NCI-H82 (cell line): ENCODE data around the gene PDE6C.

ENCODE experiments used
- DNase-seq: peaks from one replicate; lab custom pipeline; 2025; lab: John Stamatoyannopoulos, UW

Gene PDE6C

DNA sequence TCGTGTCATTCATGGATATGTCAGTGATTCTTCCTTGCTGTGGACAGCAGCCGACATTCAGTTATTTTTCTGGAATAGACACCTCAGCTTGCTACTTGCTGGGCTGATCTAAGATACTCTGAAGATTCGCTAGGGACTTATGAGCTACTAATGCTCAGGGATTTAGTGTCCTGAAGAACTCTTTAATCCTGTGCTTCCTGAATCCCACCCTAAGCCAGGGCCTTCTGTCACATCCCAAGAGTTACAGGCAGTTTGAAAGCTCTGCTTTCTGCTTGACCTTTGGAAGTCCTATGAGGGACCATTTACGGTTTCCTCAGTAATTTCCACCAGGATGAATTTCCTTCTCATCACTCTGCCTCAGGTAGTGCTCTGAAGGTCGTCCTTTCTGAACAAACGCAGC is at the start of gene PDE6C:
Gene PDE6C (plus strand): TSS at position 227 of the 400 bp plus-strand sequence. CDS start 189 bp downstream, outside the sequence.
- peak; percentile 95 for DNase-seq

DNA sequence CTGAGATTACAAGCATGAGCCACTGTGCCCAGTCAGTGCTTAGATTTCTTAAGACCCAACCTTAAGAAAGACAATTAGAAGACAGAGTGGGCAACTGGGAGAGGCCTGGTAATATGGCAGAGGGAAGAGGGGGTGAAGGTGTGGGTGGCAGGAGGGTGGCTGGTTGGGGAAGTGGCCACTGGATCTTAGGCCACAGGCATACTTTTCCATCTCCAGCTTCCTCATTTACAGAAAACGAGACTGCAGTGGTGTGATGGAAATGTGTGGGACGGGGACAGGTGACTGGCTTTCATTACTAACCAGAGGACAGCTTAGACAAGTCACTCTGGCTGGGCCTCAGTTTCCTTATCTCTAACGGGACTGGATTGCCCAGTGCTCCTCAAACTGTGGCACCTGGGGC is 46.9 kb upstream of the PDE6C start:
- DNase-seq: no peak

DNA sequence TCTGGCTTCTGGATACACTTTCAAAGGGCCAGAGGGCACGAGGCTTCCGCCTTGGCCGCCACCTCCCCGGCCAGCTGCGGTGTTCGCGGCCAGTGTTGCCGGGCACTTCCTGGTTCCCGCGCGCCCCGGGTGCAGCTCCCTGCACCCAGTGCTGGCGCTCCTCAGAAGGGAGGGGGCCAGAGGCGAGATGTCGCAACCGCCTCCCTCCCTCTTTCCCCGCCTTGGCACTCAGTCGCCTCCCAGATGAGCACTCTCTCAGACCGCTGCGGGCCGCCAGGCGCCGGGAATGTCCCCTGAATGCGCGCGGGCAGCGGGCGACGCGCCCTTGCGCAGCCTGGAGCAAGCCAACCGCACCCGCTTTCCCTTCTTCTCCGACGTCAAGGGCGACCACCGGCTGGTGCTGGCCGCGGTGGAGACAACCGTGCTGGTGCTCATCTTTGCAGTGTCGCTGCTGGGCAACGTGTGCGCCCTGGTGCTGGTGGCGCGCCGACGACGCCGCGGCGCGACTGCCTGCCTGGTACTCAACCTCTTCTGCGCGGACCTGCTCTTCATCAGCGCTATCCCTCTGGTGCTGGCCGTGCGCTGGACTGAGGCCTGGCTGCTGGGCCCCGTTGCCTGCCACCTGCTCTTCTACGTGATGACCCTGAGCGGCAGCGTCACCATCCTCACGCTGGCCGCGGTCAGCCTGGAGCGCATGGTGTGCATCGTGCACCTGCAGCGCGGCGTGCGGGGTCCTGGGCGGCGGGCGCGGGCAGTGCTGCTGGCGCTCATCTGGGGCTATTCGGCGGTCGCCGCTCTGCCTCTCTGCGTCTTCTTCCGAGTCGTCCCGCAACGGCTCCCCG is 45.7 kb upstream of the PDE6C start, which contains the start of gene FFAR4:
Gene FFAR4 (plus strand): TSS at position 231 of the 842 bp plus-strand sequence. CDS start 56 bp downstream, at position 287.
- peak; percentile 4 for DNase-seq

GRCh38 chr10:93567277-93568104 is 44.8 kb upstream of the PDE6C start:
- DNase-seq: no peak

DNA sequence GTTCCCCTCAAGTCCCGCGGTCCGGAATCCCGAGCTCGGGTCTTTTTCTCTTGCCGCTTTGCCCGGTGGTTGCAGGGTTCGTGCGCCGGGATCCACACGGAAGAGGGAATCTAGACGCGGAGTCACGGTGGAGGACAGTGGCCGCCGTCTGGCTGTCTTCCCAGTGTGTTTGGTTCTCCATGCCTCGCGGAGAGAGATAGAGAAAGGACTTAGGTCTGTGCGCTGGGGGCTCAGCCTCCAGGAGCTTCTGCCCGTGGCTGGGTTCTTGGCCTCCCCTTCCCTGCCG is 44.3 kb upstream of the PDE6C start:
- no peak for DNase-seq

GRCh38 chr10:93570383-93570782 is 42.0 kb upstream of the PDE6C start:
- no peak for DNase-seq

DNA sequence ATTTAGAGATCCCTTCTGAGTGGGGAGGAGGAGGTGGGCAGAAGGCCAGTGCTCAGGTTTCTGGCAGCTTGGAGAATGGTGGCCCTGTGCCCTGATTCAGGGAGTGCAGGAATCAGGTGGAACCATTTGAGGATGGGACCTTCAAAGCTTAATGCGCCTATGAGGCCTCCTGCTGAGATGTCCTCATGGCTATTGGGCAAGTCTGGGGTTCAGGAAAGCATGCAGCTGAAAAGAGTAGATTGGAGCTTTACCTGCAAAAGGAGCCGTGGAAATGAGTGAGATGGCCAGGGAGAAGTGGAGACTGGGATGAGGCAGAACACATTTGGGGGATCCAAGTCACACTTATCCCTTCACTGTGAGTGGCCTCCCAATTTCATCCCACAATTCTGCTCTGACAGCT is 39.7 kb upstream of the PDE6C start:
- DNase-seq: no peak

GRCh38 chr10:93573051-93573909 is 39.1 kb upstream of the PDE6C start:
- no peak for DNase-seq

GRCh38 chr10:93573924-93574323 is 38.4 kb upstream of the PDE6C start:
- no peak for DNase-seq

GRCh38 chr10:93576888-93577287 is 35.4 kb upstream of the PDE6C start:
- no peak for DNase-seq

GRCh38 chr10:93577565-93577964 is 34.8 kb upstream of the PDE6C start:
- DNase-seq: no peak

- no peak for DNase-seq
Measured at GRCh38 chr10:93579089-93579488, 33.2 kb upstream of the PDE6C start.

- DNase-seq: no peak
Measured at GRCh38 chr10:93579985-93580711, 32.2 kb upstream of the PDE6C start.

GRCh38 chr10:93580828-93581227 is 31.5 kb upstream of the PDE6C start:
- DNase-seq: peak; percentile 39

DNA sequence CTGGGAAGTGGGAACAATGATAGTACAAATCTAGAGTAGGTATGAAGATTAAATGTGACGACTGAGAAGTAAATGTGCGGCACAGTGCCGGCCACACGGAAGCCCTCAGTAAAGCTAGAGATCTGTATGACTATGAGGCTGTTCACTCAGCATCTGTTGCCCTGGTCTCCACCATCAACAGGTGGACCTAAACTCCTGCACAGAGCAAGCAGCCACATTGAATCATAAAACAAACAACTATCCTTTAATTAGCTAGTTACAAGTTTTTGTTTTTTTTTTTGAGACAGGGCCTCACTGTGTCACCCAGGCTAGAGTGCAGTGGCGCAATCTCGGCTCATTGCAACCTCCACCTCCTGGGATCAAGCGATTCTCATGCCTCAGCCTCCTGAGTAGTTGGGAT is 27.9 kb upstream of the PDE6C start:
- DNase-seq: no peak

- peak; percentile 58 for DNase-seq
Measured at GRCh38 chr10:93589648-93590562, 22.4 kb upstream of the PDE6C start.

DNA sequence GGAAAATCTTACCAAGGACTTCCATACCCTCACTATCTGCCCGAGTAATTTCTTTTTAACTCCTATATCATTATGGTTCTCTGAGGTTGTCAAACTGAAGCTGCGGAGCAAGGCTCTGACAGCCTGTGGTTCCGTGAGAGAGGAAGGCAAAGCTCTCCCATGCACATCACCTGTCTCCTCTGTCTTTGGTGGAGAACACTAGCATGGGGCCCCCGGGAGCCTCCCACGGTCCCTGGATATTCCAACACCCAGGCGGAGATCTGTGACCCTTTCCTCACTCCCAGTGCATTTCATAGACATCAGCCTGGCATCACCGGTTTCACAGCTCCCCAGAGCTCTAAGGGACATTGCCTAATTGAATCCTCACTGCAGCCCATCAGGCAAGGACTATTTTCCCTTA is 21.7 kb upstream of the PDE6C start:
- DNase-seq: no peak

GRCh38 chr10:93591065-93591808 is 21.1 kb upstream of the PDE6C start:
- no peak for DNase-seq

- DNase-seq: no peak
Measured at GRCh38 chr10:93593254-93593653, 19.1 kb upstream of the PDE6C start.

DNA sequence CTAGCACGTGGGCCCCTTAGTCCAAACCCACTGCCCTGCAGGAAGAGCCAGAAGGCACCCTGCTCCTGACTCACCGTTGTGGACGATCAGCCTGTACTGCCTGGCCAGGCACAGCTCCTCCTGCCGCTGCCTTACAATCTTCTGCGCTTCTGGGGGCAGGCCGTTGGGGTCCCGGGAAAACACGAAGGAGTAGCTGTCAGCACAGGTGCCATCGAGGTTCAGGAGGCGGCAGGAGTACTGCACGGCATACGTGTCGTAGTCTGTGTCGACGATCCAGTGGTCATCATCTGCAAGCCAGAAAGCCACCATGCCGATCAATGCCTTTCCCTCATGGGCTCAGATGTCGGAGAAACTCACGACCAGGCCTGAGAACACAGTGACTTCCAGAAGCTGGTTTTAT is 18.6 kb upstream of the PDE6C start:
- DNase-seq: no peak
